HG02973 (cell line): Measurements from ENCODE around the gene AHNAK2.
"Not testable (repeated sequence)": the region's sequence is repeated elsewhere in the genome, so short reads cannot be mapped to it uniquely, and the experiment has no call there.

Experiments
- ATAC-seq: cut with Tn5 transposase; IDR thresholded peaks from one replicate; pipeline ENCODE4 v1.9.1; 2021; ENCODE audit warnings: moderate library complexity; ENCODE audit not compliant: unreplicated experiment

AHNAK2 gene

GRCh38 chr14:104954746-104955395 lies 23.3 kb downstream of the AHNAK2 start:
- no peak for ATAC-seq

- no peak for ATAC-seq
Observed at GRCh38 chr14:104953896-104954656, 24.1 kb downstream of the AHNAK2 start.

GRCh38 chr14:104953097-104953496 lies 25.1 kb downstream of the AHNAK2 start:
- ATAC-seq, result no peak

GRCh38 chr14:104951863-104952657 lies 26.1 kb downstream of the AHNAK2 start:
- ATAC-seq, result not testable (repeated sequence)

- ATAC-seq, result not testable (repeated sequence)
Observed at GRCh38 chr14:104950701-104951100, 27.5 kb downstream of the AHNAK2 start.

GRCh38 chr14:104950021-104950420 lies 28.2 kb downstream of the AHNAK2 start:
- no peak for ATAC-seq

GRCh38 chr14:104949406-104949955 lies 28.7 kb downstream of the AHNAK2 start:
- not testable (repeated sequence) for ATAC-seq

- no peak for ATAC-seq
Observed at GRCh38 chr14:104948736-104949031, 29.5 kb downstream of the AHNAK2 start.

GRCh38 chr14:104947881-104948735 lies 30.1 kb downstream of the AHNAK2 start:
- ATAC-seq, result not testable (repeated sequence)

GRCh38 chr14:104947201-104947600 lies 31.0 kb downstream of the AHNAK2 start:
- ATAC-seq, result not testable (repeated sequence)

GRCh38 chr14:104945986-104946965 lies 31.9 kb downstream of the AHNAK2 start:
- not testable (repeated sequence) for ATAC-seq

GRCh38 chr14:104945266-104945665 lies 32.9 kb downstream of the AHNAK2 start:
- not testable (repeated sequence) for ATAC-seq

GRCh38 chr14:104944436-104945205 lies 33.6 kb downstream of the AHNAK2 start:
- not testable (repeated sequence) for ATAC-seq

- not testable (repeated sequence) for ATAC-seq
Observed at GRCh38 chr14:104944016-104944308, 34.2 kb downstream of the AHNAK2 start.

- not testable (repeated sequence) for ATAC-seq
Observed at GRCh38 chr14:104943216-104944015, 34.8 kb downstream of the AHNAK2 start.

- ATAC-seq, result no peak
Observed at GRCh38 chr14:104942586-104942985, 35.6 kb downstream of the AHNAK2 start.

GRCh38 chr14:104941508-104942365 lies 36.4 kb downstream of the AHNAK2 start:
- ATAC-seq, result no peak
